A673 (cell line): ENCODE measurements around the gene CGB3. TPM values are rescaled to one million over a fixed set of nuclear protein-coding genes. Genes with fewer than 3 reads are reported as not detected.
"Not testable (repeated sequence)": the region's sequence is repeated elsewhere in the genome, so short reads cannot be mapped to it uniquely, and the experiment has no call there.

Experiments
- Bru-seq: library from RNA; stranded (reverse); fragments of 400-500 nt; gene quantifications from one replicate; lab custom pipeline; 2021; lab: Mats Ljungman, UMichigan
- BruChase-seq, 2 experiments: library from RNA; stranded (reverse); fragments of 400-500 nt; gene quantifications; one replicate each; lab custom pipeline; 2021; lab: Mats Ljungman, UMichigan
- BruUV-seq: library from RNA; stranded (reverse); fragments of 400-500 nt; replicated peaks from 2 replicates; lab custom pipeline; 2021; lab: Mats Ljungman, UMichigan
- CTCF ChIA-PET: fragments of 300-600 bp; sonication (Branson Sonifier 250); formaldehyde crosslinking; loops from one replicate; lab custom pipeline; 2022; ENCODE audit warnings: antibody characterized with exemption; lab: Charles Lee
- POLR2A ChIA-PET: fragments of 300-600 bp; sonication (Branson Sonifier 250); formaldehyde crosslinking; loops from one replicate; lab custom pipeline; 2022; ENCODE audit warnings: antibody characterized with exemption; ENCODE audit not compliant: low non-redundant PET; lab: Charles Lee
- DNase-seq: peaks from one replicate; pipeline ENCODE4 v3.0.0-alpha.2; 2015; ENCODE audit warnings: low spot score
- H3K27ac ChIP-seq: fragments of 200-600 bp; sonication (generic); 2 replicates; pipeline ENCODE4 v1.5.1; 2016; ENCODE audit warnings: mixed run types, low read depth, mild to moderate bottlenecking, mixed read lengths, antibody characterized with exemption, low read length; ENCODE audit not compliant: poor library complexity, severe bottlenecking
- H3K27me3 ChIP-seq: fragments of 200-600 bp; sonication (generic); replicated peaks from 2 replicates; pipeline ENCODE4 v1.6.1; 2017; ENCODE audit warnings: mixed run types, low read depth, mild to moderate bottlenecking, mixed read lengths, antibody characterized with exemption, low read length; ENCODE audit not compliant: insufficient read depth, poor library complexity
- H3K36me3 ChIP-seq: fragments of 200-600 bp; sonication (generic); 2 replicates; pipeline ENCODE4 v1.6.1; 2016; ENCODE audit warnings: mixed run types, mild to moderate bottlenecking, mixed read lengths, antibody characterized with exemption, low read length; ENCODE audit not compliant: insufficient read depth, poor library complexity, severe bottlenecking
- H3K4me1 ChIP-seq: fragments of 200-600 bp; sonication (generic); 2 replicates; pipeline ENCODE4 v1.6.1; 2017; ENCODE audit warnings: mixed run types, mild to moderate bottlenecking, mixed read lengths, antibody characterized with exemption, low read length; ENCODE audit not compliant: insufficient read depth, poor library complexity, severe bottlenecking
- H3K4me3 ChIP-seq: fragments of 200-600 bp; sonication (generic); 2 replicates; pipeline ENCODE4 v1.5.1; 2016; ENCODE audit warnings: low read depth, mixed run types, mild to moderate bottlenecking, mixed read lengths, low read length; ENCODE audit not compliant: poor library complexity, severe bottlenecking
- H3K9me3 ChIP-seq: fragments of 200-600 bp; sonication (generic); 2 replicates; pipeline ENCODE4 v1.6.1; 2016; ENCODE audit warnings: mixed run types, low read depth, mild to moderate bottlenecking, mixed read lengths, antibody characterized with exemption, low read length; ENCODE audit not compliant: poor library complexity, severe bottlenecking
- CTCF ChIP-seq: fragments of 300-800, 200-600 bp; sonication (generic); conservative IDR thresholded peaks from 2 replicates; pipeline ENCODE4 v1.5.1; 2017; ENCODE audit warnings: low read depth, mild to moderate bottlenecking, antibody characterized with exemption, low read length, moderate library complexity, mixed read lengths
- EZH2 ChIP-seq: fragments of 200-600 bp; sonication (generic); IDR thresholded peaks from 2 replicates; pipeline ENCODE4 v1.6.1; 2017; ENCODE audit warnings: borderline replicate concordance, low read depth, mild to moderate bottlenecking, mixed read lengths, antibody characterized with exemption, low read length; ENCODE audit not compliant: poor library complexity, severe bottlenecking
- intact Hi-C: fragments of 100-400 bp; cut with micrococcal nuclease; formaldehyde crosslinking; loops from one replicate; pipeline ENCODE4 v1.10.0; 2022; ENCODE audit not compliant: unreplicated experiment
- long read RNA-seq: library from polyadenylated mRNA; stranded (forward); transcript quantifications from one replicate; pipeline ENCODE4 v2.0.0, GENCODE V29; 2022
- total RNA-seq: library from RNA; stranded (reverse); gene quantifications from 2 replicates; pipeline ENCODE4 v1.2.3, GENCODE V29; 2021

The CGB3 gene
- total RNA-seq, result not detected in 2 replicates
- Bru-seq, nascent RNA, result not detected
- not detected for BruChase-seq, experiment 1, labeled RNA remaining after a 2-hour chase
- not detected for BruChase-seq, experiment 2, labeled RNA remaining after a 6-hour chase
- long read RNA-seq, result 0 reads

DNA sequence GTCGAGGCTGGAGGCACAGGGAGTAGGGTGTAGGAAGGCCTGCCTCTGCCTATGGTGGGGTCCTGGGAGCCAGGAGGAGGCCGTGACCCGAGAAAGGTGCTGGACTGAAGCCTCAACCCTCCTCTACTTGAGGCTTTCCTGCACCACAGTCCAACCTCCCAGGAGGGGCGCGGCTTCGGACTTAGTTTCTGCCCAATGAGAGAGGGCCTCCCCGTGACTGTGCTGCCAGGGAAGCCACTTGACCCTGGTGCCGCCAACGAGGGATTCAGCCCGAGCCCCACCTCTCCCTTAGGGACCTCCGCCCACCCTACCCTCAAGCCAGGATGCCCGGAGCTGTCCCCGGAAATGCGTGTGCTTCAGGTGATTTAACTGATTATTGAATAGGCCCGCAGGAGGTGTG is at the start of gene CGB3:
CGB3 (minus strand) TSS at position 101 of the 400 bp plus-strand sequence. CDS start 362 bp downstream, outside the sequence.
- H3K9me3 ChIP-seq, H3K27ac ChIP-seq, POLR2A ChIA-PET, DNase-seq, CTCF ChIA-PET, H3K4me3 ChIP-seq, H3K36me3 ChIP-seq, intact Hi-C loops, H3K27me3 ChIP-seq, BruUV-seq, H3K4me1 ChIP-seq: not testable (repeated sequence)

DNA sequence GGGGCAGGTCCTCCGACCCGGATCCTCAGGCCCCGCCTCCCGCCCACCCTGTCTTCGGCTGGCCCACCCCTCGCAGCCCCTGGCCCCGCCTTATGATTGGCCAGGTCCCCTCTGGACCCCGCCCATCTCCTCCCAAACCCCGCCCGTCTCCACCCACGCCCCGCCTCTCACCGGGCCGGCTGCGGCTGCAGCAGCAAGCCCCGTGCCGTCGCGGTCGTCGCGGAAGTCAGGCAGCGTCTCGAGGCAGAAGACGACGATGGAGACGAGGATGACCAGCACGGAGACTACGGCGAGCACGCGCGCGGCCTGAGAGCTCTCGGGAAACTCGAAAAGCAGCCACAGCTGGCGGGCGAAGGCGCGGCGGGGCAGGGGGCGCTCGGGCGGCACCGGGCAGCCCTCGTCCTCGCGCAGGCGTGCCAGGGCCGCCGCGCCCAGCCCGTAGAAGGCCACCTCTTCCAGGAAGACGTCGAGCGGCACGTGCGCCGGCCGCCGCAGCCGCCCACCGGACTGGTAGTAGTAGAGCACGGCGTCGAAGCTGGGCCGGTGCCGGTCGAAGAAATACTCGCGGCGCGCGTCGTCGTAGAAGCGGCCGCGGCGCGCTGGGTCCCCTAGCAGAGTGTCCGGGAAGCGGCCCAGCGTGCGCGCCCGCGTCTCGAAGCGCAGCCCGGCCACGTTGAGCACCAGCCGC is 47.9 kb upstream of the CGB3 start:
- H3K4me1 ChIP-seq, result peaks cover 5% of the 10 kb centered on the region
- no peak overlapping the region for H3K4me3 ChIP-seq
- H3K9me3 ChIP-seq, result no peaks in the 10 kb centered on the region
- no peak overlapping the region for H3K27ac ChIP-seq
- ChIA-PET CTCF (no interaction called here), POLR2A (no interaction called here)
- BruUV-seq, result no TSS peak
- no peaks in the 10 kb centered on the region for H3K36me3 ChIP-seq
- intact Hi-C loops, result no loop called here
- DNase-seq, result peak; percentile 27
- H3K27me3 ChIP-seq, result peaks cover 24% of the 10 kb centered on the region
- TF ChIP-seq EZH2 (peak; percentile 41), CTCF (no peak)

GRCh38 chr19:49070416-49070815 is 46.3 kb upstream of the CGB3 start:
- Histone ChIP-seq H3K27ac (no peak overlapping the region), H3K36me3 (no peaks in the 10 kb centered on the region), H3K4me3 (no peak overlapping the region), H3K27me3 (peaks cover 24% of the 10 kb centered on the region), H3K4me1 (peaks cover 5% of the 10 kb centered on the region), H3K9me3 (no peaks in the 10 kb centered on the region)
- TF ChIP-seq EZH2, result no peak
- TF ChIP-seq CTCF, result no peak
- POLR2A ChIA-PET, result no interaction called here
- CTCF ChIA-PET, result interaction anchor here (0.7 kb wide), 1 partner anchor 14 kb away, joined by 4 read pairs; no protein-coding TSS in a partner anchor
- BruUV-seq, result no TSS peak
- intact Hi-C loops, result no loop called here
- no peak for DNase-seq
